HG03432 (cell line): ENCODE measurements around the gene TMEM191C.
A peak's percentile ranks its signal among the peaks of the same experiment; 100 is the strongest.
"Not testable (repeated sequence)": the region's sequence is repeated elsewhere in the genome, so short reads cannot be mapped to it uniquely, and the experiment has no call there.

ENCODE experiments used
- ATAC-seq: cut with Tn5 transposase; IDR thresholded peaks from one replicate; pipeline ENCODE4 v1.9.1; 2021; ENCODE audit warnings: mild to moderate bottlenecking, moderate library complexity; ENCODE audit not compliant: unreplicated experiment

TMEM191C gene

GRCh38 chr22:21469097-21469994 lies 2.2 kb downstream of the TMEM191C start:
- not testable (repeated sequence) for ATAC-seq

- not testable (repeated sequence) for ATAC-seq
Measured at GRCh38 chr22:21472984-21473383, 5.8 kb downstream of the TMEM191C start.

DNA sequence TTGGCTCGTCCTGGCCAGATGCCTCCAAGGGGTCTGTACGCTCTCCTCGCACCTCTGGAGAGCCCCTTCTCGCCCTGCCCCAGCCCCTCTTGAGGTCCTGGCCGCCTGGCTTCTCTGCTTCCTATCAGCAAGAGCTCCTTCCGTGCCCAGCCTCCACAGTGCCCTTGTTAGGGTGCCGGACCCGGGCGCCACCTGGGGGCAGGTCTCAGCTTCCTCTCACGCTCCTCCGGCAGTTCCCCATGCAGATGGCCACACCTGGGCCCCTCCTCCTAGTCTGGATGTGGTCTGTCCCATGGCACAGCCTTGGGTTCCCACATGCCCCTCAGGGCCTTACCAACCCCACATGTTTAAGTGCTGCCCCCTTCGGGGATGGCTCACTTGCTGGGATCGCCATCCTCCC lies 6.5 kb downstream of the TMEM191C start:
- not testable (repeated sequence) for ATAC-seq

DNA sequence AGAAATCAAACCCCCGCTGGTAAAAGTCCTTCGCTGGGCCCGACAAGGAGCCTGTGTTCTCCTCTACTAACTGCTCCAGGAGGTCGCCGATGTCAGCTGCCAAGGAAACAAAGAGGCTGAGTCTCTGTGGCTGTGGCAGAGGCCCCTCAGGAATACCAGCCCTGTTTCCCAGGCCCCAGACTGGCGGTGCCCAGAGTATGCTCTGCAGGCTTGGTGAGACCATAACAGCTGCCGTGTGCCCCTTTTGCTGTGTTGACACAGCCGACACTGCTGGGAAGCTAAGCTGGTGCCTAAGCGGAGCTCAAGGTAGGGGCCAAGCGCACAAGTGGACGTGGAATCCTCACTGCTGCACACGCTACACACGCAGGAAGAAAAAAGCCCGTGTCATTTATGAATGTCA lies 16.9 kb downstream of the TMEM191C start:
- ATAC-seq: not testable (repeated sequence)

GRCh38 chr22:21487723-21488122 lies 20.5 kb downstream of the TMEM191C start:
- ATAC-seq: not testable (repeated sequence)

GRCh38 chr22:21489149-21489680 lies 22.0 kb downstream of the TMEM191C start:
- not testable (repeated sequence) for ATAC-seq

- not testable (repeated sequence) for ATAC-seq
Measured at GRCh38 chr22:21490556-21490955, 23.4 kb downstream of the TMEM191C start.

DNA sequence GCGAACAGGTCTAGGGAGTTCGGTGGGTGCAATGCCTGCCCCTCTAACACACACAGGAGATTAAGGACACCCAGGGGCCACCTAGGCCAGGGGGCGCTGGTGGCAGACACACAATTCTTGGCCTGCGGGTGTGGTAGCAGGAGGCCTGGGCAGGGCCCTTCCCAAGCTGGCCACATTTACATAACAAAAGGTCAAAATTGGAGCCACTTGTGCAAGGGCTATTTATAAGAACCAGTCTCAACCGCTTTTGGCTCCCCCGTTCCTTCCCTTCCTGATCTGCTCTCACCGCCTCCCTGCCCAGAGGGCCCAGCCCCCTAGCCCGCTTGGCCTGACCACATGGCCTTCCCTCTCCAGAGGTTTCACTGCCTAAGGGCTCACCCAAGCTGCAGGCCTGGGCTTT lies 25.1 kb downstream of the TMEM191C start:
- ATAC-seq: not testable (repeated sequence)

GRCh38 chr22:21493789-21494782 lies 26.9 kb downstream of the TMEM191C start:
- ATAC-seq: not testable (repeated sequence)

DNA sequence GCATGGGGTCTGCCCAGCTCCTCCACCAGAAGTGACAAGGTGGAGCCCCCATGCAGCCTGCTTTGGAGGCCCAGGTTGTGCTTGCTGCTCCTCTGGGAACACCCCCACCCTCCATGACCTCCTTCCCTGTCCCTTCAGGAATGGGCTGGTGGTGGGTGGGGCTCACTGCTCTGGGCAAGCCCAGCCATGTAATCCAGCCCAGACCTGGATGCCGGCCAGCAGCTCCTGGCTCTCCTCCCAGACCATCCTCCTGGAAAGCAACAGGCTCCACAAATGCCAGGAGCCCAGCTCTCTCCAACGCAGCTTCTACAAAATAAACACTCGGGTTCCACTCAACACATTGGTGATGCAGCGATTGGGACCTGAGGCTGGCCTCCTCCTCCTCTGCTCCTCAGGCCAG lies 30.8 kb downstream of the TMEM191C start:
- ATAC-seq: not testable (repeated sequence)

DNA sequence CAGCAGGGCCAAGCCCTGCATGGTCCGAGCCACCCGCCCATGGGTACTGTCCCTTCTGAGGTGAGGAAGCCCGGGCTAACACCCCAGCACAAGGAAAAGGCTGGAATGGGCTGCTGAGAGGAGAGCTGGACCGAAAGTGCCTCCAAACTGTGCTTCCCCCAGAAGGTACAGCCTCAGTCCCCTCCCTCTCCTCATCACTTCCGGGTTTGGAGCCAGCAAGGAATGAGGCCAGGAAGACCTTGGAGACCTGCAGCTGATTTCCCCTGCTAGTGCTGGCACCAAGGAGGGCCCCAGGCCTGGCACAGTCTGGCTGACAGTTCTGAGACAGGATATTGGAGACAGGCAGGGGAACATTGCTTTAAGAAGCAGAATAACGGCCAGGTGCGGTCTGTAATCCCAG lies 31.3 kb downstream of the TMEM191C start:
- ATAC-seq: not testable (repeated sequence)

- ATAC-seq: not testable (repeated sequence)
Measured at GRCh38 chr22:21499623-21500506, 32.7 kb downstream of the TMEM191C start.

DNA sequence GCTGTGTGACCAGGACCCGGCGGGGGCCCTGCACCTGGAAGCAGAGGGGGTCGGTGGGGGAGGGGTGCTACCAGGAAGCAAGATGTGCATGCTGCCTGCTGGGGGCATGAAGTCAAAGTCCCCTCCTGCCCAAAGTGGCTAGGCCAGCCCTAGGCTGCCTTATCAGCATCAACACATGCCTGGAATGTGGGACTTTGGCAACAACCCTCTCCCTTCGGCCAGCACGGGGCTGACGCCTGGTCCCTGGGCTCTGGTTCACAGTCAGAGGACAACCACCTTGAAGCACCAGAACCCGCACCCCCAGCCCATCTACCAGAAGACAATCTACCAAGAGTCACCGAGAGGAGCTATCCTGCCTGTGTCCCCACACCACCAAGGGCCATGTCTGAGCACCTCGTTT lies 43.2 kb downstream of the TMEM191C start:
- not testable (repeated sequence) for ATAC-seq

DNA sequence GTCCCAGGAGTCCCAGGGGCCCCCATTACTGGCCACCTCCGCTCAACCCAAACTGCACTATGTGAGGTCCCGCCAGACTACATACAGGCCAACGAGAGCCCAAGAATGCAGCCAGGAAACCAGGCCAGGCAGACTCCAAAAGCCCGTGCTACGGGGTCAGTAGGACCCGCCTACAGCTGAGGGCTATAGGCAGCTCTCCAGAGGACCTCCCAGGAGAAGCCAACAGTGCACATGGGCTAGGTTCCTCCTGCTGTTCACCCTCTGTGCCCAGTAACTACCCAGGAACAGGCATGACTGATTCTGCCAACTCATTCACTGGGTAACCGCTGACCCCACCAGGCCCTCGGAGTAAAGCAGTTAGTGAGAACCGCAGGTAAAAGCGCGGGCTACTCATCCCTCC lies 44.8 kb downstream of the TMEM191C start:
- not testable (repeated sequence) for ATAC-seq

DNA sequence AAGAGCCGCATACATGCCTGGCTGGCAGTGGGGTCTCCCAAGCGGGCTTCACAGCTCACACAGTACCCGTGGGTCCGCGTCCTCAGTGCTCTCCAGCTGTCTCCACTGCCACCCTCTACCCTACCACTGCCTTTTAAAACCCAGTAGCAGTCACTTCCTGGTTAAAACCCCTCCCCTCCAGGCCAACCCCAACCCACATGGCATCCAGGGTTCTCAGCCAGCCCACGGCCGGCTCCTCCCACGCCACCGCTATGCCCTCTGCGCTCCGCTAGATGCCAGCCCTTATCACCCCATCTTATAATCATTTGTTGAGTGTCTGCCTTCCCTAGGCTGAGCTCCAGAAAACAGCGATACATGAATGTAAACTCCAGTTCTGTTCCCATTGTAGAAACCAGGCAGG lies 46.9 kb downstream of the TMEM191C start:
- not testable (repeated sequence) for ATAC-seq

DNA sequence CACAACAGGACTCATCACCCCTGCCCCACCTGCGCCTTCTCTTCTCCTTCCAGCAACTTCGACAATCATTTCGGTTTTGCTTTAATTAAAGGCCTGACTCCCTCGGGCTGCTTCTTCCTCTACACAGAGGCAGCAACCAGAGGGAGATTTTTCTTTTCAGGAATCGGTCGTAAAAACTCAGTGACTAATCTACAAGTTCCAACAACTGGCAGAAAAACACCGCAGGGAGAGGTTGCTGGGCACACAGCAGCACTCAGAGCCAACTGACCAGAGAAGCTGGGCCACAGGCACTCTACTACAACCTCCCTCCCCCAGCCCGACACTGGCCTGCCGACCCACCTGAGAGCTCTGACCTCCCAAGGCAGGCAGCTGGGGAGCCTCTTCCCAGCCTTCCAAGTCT lies 48.0 kb downstream of the TMEM191C start:
- ATAC-seq: not testable (repeated sequence)

- not testable (repeated sequence) for ATAC-seq
Measured at GRCh38 chr22:21516522-21516921, 49.3 kb downstream of the TMEM191C start.

DNA sequence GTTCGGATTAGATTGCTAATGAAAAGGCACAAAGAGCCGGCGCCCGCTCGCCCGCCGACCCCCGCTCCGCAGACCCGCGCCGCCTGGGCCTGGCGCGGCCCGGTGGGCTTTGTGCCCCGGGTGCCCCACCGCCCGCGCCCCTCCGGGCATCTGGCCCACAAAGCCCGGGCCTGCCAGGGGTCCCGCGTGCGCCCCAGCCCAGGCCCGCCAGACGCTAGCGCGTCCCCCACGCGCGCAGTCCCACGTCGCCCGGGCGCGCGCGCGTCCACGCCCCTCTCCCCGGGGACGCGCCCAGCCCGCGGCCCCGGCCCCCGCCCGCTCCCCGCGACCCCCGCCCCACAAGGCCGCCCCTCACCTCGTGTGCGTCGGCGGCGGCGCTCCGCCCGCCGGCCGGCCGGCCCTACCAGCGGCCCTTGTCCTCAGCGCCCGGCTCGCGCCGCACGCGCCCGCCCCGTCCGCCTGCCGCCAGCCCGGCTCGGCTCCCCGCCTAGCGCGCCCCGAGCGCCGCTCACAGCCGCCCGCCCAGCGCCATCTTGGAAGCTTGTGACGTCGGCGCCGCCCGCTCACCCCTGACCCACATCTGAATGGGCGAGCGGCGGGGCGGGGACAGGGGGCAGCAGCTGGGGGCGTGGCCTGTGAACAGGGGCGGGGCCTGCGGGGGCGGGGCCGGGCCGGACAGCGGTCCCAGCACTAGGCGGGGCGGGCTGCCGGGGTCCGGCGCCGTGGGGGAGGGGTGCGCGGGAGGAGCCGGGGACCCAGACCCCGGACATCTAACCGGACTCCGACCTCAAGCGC lies 50.0 kb downstream of the TMEM191C start:
- peak; percentile 81 for ATAC-seq
